ENCODE results near the gene RACK1. TPM values are rescaled to one million over a fixed set of nuclear protein-coding genes. Genes with fewer than 3 reads are reported as not detected.

Gene RACK1
- total and polyA plus RNA-seq, 2 experiments from 2014 or later: 2,372 to 4,798 TPM

DNA sequence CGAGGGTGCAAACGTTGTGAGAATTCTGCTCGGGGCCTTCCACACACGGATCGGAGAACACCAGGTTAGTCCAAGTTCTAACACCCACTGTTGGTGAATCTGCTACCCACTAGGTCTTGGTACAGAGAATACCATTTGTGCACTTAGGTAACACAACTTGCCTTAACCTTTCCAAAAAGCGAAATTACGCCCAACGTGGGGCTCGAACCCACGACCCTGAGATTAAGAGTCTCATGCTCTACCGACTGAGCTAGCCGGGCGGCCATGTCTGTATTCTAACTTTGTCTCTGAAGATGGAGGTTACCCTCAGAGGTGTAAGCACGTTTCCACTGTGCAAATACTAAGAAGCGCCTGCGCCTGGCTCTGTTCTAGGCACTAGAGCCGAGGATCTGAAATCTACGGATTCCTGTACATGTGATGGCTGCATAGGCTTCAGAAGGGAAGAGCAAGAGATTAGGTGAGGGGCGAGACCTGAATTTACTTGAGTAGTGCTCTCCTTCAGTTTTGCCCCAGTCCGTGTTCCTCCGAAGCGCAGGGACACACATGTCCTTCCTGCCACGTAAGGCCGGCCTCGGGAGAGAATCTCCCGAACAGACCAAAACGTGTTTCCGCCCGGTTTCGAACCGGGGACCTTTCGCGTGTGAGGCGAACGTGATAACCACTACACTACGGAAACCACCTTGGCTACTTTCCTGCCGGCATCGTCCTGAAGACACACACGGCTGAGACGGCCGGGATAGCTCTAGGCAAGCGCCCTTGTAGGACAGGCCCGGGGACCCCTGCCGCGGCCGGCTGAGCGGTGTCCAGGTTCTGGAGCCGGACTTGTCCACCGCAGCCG lies 21.7 kb downstream of the RACK1 start:
- H3K4me1 Mint-ChIP-seq: peaks cover 23% of the 10 kb centered on the region
- peak overlapping the region; percentile 99 for H3K4me3 Mint-ChIP-seq
- no peaks in the 10 kb centered on the region; the same call in 1 of the 2 replicates for H4K20me1 ChIP-seq (replicated peaks; ENCODE audit: insufficient read depth)
- no peaks in the 10 kb centered on the region for H3K9me2 ChIP-seq (ENCODE audit: insufficient read depth)
- peak overlapping the region; percentile 47; the same call in 1 of the 2 replicates for H3K27ac ChIP-seq (ENCODE audit: low read depth)
- peaks cover 61% of the 10 kb centered on the region for H3K27me3 Mint-ChIP-seq (ENCODE audit: insufficient read depth, low read depth, poor library complexity)
- H2AFZ ChIP-seq: 0 out of 2 replicates have a peak overlapping the region, but pooled peaks have one; percentile 24
- peak overlapping the region; percentile 66 for H3K4me3 ChIP-seq
- H3K36me3 Mint-ChIP-seq (ENCODE audit: low read depth): peaks cover 15% of the 10 kb centered on the region; the same call in 2 of the 3 replicates
- no peaks in the 10 kb centered on the region; the same call in 1 of the 2 replicates for H3K27me3 ChIP-seq (ENCODE audit: insufficient read depth)
- peaks cover 25% of the 10 kb centered on the region for H3K79me2 ChIP-seq (replicated peaks; ENCODE audit: insufficient read depth)
- peak overlapping the region; percentile 82 for H3K4me2 ChIP-seq
- peaks cover 6% of the 10 kb centered on the region; the same call in 1 of the 2 replicates for H3K36me3 ChIP-seq (ENCODE audit: insufficient read depth)
- ATAC-seq: peak; percentile 41
- H3K27ac Mint-ChIP-seq: peak overlapping the region; percentile 93
- H3K9me3 Mint-ChIP-seq: peaks cover 16% of the 10 kb centered on the region
- H3F3A ChIP-seq (replicated peaks; ENCODE audit: low read depth): peaks cover 13% of the 10 kb centered on the region
- peaks cover 12% of the 10 kb centered on the region; the same call in 1 of the 2 replicates for H3K4me1 ChIP-seq (ENCODE audit: insufficient read depth)
- DNase-seq (ENCODE audit: low spot score): peak; percentile 92
- TF ChIP-seq STAT1 (IDR thresholded peaks at IDR 0.05; ENCODE audit: unreplicated experiment): no peak
- TF ChIP-seq, protein P1, sequence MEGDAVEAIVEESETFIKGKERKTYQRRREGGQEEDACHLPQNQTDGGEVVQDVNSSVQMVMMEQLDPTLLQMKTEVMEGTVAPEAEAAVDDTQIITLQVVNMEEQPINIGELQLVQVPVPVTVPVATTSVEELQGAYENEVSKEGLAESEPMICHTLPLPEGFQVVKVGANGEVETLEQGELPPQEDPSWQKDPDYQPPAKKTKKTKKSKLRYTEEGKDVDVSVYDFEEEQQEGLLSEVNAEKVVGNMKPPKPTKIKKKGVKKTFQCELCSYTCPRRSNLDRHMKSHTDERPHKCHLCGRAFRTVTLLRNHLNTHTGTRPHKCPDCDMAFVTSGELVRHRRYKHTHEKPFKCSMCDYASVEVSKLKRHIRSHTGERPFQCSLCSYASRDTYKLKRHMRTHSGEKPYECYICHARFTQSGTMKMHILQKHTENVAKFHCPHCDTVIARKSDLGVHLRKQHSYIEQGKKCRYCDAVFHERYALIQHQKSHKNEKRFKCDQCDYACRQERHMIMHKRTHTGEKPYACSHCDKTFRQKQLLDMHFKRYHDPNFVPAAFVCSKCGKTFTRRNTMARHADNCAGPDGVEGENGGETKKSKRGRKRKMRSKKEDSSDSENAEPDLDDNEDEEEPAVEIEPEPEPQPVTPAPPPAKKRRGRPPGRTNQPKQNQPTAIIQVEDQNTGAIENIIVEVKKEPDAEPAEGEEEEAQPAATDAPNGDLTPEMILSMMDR (conservative IDR thresholded peaks at IDR 0.05; ENCODE audit: low read depth in 2 of 2): no peak
- TF ChIP-seq, protein P2, sequence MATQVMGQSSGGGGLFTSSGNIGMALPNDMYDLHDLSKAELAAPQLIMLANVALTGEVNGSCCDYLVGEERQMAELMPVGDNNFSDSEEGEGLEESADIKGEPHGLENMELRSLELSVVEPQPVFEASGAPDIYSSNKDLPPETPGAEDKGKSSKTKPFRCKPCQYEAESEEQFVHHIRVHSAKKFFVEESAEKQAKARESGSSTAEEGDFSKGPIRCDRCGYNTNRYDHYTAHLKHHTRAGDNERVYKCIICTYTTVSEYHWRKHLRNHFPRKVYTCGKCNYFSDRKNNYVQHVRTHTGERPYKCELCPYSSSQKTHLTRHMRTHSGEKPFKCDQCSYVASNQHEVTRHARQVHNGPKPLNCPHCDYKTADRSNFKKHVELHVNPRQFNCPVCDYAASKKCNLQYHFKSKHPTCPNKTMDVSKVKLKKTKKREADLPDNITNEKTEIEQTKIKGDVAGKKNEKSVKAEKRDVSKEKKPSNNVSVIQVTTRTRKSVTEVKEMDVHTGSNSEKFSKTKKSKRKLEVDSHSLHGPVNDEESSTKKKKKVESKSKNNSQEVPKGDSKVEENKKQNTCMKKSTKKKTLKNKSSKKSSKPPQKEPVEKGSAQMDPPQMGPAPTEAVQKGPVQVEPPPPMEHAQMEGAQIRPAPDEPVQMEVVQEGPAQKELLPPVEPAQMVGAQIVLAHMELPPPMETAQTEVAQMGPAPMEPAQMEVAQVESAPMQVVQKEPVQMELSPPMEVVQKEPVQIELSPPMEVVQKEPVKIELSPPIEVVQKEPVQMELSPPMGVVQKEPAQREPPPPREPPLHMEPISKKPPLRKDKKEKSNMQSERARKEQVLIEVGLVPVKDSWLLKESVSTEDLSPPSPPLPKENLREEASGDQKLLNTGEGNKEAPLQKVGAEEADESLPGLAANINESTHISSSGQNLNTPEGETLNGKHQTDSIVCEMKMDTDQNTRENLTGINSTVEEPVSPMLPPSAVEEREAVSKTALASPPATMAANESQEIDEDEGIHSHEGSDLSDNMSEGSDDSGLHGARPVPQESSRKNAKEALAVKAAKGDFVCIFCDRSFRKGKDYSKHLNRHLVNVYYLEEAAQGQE (IDR thresholded peaks at IDR 0.05; ENCODE audit: unreplicated experiment): peak; percentile 5
- TF ChIP-seq ZNF114 (CRISPR knock-in tag; IDR thresholded peaks at IDR 0.05): no peak
- peak; percentile 52; the same call in 1 of the 2 replicates for TF ChIP-seq ETS1 (IDR thresholded peaks at IDR 0.05)
- no peak for TF ChIP-seq EZH2 (IDR thresholded peaks at IDR 0.05; ENCODE audit: low read depth, unreplicated experiment)
- TF ChIP-seq CREB1 (CRISPR knock-in tag; IDR thresholded peaks at IDR 0.05; ENCODE audit: low read depth): peak; percentile 60
- 0 out of 2 replicates have a peak, but pooled peaks have one; percentile 25 for TF ChIP-seq POLR2AphosphoS5 (IDR thresholded peaks at IDR 0.05; ENCODE audit: low read depth)
- no peak for TF ChIP-seq ZNF331 (CRISPR knock-in tag; IDR thresholded peaks at IDR 0.05; ENCODE audit: low read depth)
- TF ChIP-seq ZNF462 (CRISPR knock-in tag; IDR thresholded peaks at IDR 0.05): no peak
- peak; percentile 48; the same call in 1 of the 2 replicates for TF ChIP-seq NANOG (IDR thresholded peaks at IDR 0.05; ENCODE audit: borderline replicate concordance)
- TF ChIP-seq JUNB (IDR thresholded peaks at IDR 0.05; ENCODE audit: unreplicated experiment): no peak
- no peak for TF ChIP-seq EZH2phosphoT487 (IDR thresholded peaks at IDR 0.05; ENCODE audit: unreplicated experiment)

Measured in GM23338 (cell line).